GM21526 (cell line): ENCODE data around the gene RHPN2.

Source experiments
- ATAC-seq: cut with Tn5 transposase; IDR thresholded peaks from one replicate; pipeline ENCODE4 v1.9.1; 2021; ENCODE audit warnings: moderate library complexity; ENCODE audit not compliant: unreplicated experiment, low FRiP score

RHPN2 gene

DNA sequence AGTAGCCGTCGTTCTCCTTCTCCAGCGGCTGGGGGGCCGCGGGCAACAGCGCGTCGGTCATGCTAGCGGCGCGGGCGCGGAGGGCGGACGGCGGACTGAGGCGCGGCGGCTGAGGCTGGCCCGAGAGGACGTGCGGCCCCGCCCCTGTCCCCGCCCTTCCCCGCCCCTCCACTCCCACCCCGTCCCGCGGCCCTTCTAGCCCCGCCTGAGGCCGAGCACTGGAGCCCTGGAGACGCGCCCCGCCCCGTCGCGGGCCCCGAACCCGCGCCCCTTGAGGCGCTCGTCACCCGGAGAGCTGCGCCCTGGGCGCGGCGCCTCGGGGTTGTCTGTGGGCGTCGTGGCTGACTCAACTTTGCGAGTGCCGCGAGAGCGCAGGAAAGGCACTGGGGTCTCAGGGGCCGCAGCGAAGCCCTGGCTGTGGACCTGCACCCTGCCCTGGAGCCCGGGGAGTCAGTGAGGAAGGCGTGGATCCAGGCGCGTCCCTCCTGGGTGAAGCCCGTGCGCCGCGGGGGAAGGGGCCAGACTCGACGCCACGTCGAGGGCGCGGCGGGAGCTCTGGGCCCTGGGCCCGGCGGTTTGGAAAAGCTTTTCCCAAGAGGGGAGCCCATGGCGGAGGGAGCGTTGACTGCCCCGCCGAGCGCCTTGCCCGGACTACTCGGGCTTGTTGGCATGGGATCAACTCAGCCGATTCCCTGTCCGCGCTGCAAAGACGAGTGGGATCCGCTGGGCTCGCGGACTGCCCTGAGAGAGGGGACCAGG is at the start of gene RHPN2:
Gene RHPN2 (minus strand): TSS at position 97 of the 759 bp plus-strand sequence. CDS start 36 bp downstream, at position 61.
- ATAC-seq, result peak; percentile 48

DNA sequence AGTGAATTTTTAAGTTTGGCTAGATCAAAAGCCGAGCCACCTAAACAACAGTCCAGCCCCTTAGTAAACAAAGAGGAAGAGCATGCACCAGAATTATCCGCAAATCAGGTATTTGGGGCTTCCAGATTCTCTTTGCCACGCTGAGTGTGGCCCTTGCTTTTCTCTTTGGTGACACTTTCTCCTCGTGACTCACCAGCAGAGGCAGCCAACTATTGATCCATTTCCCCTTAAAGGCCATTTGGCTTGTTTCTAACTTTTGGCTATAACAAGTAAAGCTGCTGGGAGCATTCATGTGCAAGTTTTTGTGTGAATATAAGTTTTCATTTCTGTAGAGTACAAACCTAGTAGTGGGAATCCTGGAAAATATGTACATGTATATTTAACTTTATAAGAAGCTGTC is 49.6 kb upstream of the RHPN2 start:
- ATAC-seq, result no peak

GRCh38 chr19:33111587-33111986 is 46.9 kb upstream of the RHPN2 start:
- no peak for ATAC-seq

DNA sequence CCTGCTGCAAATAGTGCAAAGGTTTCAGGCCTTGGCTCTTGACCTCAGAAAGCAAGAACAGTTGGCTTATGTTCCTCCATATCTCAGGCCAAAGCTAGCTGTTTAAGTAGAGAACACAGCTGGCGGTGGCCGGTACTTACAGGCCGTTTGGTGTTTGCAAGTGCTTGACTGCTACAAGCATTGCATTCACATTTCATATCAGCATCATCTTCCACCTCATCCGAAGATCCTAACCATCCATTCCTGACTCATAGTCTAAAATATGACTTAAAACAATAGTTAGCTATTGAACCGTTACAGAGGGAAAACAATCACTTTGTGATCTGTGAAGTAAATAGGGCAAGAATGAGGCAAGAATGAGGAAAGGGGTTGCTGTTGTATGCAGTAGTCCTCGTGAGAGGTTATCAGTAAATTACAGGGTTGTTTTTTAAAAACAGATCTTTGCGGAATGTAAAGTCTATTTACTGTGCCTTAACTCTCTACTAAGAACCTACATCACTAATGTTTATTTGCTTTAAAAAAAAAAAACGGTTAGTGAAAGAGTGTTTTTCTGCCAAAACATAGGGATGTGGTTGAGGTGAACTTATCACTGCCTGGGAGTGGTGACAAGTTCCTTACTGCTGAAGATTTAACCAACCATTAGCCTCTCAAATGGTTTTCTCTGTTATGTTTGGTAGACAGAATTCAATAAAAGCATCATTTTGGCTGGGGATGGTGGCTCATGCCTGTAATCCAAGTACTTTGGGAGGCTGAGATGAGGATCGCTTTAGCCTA is 45.6 kb upstream of the RHPN2 start:
- no peak for ATAC-seq

GRCh38 chr19:33108161-33108560 is 43.5 kb upstream of the RHPN2 start:
- no peak for ATAC-seq

DNA sequence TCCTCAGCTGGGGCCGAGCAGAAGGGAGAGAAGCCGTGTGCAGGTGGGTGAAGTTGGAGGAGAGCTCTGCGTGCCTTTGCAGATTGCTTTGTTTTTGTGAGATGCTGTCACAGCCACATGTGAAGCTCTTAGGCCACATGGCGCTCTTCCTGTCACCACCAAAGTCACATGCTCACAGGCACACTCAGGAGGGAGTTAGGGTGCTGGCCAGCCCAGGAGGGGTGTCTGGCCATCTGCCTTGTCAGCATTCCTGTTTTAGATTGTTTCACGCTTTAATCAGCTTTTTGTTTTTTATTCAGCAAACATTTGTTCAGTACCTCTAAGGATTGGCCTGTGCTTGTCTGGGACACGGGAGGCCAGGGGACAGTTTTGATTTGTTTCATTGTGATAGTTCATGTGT is 38.2 kb upstream of the RHPN2 start:
- no peak for ATAC-seq

GRCh38 chr19:33100894-33101644 is 36.4 kb upstream of the RHPN2 start:
- ATAC-seq, result no peak

DNA sequence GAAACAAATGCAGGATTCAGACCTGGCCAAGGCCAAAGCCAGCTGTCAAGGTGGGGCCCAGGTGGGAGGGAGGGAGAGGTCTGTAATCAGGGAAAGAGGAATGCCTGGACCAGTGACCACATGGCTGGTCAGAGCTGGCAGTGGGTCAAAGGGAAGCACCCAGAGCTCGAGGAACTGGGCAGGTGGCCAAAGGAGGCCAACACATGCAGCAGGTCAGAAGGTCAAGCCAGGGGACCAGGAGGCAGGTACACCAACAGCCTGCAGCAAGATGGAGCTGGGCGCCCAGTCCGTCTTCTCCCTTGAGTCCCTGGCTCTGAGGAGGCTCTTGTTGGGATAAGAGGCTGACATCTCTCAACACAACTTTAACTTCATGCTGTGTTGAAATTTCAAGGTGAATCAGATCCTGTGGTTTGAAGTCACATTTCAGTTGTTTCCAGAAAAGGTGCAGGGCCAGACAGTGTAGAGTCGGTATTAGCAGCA is 33.4 kb upstream of the RHPN2 start:
- no peak for ATAC-seq

DNA sequence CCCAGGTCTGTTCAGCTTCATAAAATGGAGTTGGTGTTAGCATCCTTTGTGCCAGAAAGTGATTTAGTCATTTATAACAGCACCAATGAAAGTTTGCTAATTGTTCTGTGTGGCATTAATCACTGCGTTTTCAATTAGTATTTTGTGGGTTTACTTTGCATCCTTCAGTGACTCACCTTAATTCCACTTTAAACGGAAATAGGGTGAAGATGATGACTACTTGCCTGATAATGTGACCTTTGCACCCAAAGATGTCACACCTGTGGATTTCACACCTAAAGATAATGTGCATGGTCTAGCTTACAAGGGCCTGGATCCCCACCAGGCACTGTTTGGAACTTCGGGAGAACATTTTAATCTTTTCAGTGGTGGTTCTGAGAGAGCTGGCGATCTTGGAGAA is 31.3 kb upstream of the RHPN2 start:
- ATAC-seq, result no peak

GRCh38 chr19:33094436-33095067 is 29.9 kb upstream of the RHPN2 start:
- no peak for ATAC-seq

- ATAC-seq, result no peak
Observed at GRCh38 chr19:33093420-33094210, 28.9 kb upstream of the RHPN2 start.

GRCh38 chr19:33090179-33090578 is 25.5 kb upstream of the RHPN2 start:
- ATAC-seq, result no peak

DNA sequence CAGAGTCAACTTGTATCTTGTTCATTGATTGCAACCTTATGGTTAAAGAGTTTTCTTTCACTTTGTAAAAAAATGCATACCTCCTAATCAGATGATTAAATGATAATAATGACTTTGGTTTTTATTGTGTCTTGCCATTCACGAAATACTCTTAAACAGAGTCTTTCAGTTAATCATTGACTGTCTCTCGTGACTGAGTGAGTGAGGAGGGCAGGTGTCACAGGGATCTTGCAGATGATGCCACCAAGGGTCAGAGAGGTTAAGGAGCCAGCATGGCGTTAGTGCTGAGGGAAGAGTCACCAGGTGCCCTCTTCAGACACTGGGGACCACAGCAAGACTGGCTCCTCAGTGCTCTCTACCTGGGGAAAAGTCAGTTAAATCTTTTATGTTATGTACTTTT is 24.3 kb upstream of the RHPN2 start:
- no peak for ATAC-seq

DNA sequence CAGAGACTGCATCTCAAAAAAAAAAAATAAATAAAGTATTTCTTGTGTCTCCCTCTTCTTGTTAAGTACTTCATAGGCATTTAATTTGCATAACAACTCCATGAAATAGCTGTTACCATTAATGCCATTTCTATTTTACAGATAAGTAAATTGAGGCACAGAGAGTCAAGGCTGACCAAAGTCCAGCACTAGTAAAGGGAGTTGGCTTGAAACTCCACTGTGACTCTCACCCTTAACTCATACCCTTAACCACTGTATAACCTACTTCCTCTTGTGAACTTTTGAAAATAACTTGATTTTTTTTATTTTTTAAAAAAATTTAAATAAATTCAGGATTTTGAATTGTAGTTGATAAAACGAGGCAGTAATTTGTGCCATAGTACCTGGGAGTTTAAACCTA is 22.3 kb upstream of the RHPN2 start:
- no peak for ATAC-seq

DNA sequence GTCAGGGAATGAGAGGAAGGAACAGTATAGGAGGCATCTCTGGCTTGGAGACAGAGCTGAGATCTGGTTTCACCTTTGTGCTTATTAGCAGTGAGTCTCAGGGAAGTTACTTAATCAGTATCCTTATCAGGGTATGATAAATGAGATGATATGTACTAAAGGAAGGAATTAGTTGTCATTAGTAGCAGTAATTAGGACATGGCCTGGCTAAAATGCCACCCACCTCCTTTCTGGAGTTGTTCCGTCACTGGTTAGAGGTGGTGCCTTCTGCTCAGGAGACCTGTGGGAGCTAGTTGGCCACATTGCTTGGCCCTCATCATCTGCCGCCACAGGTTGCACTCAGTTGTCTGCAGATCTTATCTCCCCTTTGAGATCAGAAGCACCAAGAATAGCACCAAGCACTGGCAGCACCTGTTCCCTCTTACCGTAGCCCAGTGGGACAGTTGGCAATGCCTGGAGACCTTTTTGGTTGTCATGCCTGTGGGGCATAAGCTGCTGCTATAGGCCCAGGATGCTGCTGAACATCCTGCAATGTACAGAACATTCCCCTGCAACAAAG is 21.0 kb upstream of the RHPN2 start:
- ATAC-seq, result no peak

DNA sequence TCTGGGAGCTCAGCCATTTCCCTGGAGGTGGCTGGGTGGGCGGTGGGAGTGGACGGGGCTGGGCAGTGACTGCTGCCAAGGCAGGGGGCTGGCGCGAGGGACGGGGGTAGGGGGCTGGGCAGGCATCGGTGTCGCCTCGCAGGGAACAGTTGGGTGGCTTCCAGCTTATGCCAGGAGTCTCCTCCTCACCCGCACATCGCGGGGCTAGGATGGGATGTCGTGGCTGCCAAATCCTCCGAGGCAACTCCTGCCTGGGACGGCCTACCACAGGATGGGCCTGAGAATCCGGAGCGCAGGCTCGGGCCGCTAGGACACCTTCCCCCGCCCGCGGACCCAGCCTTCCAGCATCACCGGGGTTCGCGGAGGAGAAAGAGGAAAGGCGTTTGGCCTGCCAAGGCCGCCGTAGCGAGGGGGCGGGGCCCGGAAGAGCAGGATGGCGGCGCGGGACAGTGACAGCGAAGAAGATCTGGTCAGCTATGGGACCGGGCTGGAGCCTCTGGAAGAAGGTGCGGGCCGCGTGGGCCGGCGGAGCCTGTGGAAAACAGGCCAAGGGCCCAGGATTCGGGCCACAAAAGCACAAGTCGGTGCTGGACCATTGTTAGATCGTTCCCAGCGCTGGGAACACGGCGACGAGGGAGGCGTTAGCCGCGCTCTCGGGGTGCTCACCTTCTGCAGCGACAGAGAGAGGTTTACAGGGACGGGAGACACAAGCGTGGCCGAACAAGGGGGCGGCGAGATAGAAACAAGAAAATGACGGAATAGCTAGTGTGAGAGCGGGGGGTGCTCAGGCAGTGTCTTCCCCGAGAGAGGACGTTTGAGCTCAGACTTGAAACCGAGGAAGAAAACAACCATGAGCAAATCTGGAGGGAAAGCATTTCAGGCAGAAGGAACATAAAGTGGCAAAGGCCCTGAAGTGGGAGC is 16.3 kb upstream of the RHPN2 start, which contains the start of gene GPATCH1:
Gene GPATCH1 (plus strand): TSS at position 421 of the 921 bp plus-strand sequence. CDS start 13 bp downstream, at position 434.
- peak; percentile 80 for ATAC-seq

DNA sequence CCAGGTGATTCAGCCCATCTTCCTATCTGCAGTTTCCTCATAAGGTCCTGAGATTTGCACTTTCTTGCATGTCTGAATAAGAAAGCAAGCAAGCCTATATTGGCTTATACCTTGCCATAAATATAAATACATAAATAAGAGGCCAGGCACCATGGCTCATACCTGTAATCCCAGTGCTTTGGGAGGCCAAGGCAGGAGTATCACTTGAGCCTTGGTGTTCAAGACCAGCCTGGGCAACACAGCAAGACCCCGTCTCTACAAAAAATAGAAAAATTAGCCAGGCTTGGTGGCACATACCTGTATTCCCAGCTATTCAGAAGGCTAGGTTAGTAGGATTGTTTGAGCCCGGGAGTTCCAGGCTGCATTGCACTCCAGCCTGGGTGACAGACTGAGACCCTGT is 10.8 kb upstream of the RHPN2 start:
- no peak for ATAC-seq

GRCh38 chr19:33071887-33072286 is 7.2 kb upstream of the RHPN2 start:
- no peak for ATAC-seq
